ENCODE data around the gene PSMA7. TPM values are rescaled to one million over a fixed set of nuclear protein-coding genes. Genes with fewer than 3 reads are reported as not detected.

Gene PSMA7
- total and polyA plus RNA-seq, 2 of the 8 experiments (the other 6 are each of a cell fraction or from before 2014, with no cell fraction given), result 361 to 648 TPM

- H2BK120ac ChIP-seq (replicated peaks; ENCODE audit: low read depth, low read length), result no peak overlapping the region
- H3K79me2 ChIP-seq (ENCODE audit: control insufficient read depth in 1 of 2, insufficient read depth in 2 of 2, low read length in 2 of 2), result no peaks in the 10 kb centered on the region
- no peak overlapping the region for H3K4me2 ChIP-seq (ENCODE audit: insufficient read depth in 1 of 2, low read depth in 2 of 2, low read length in 2 of 2)
- ChIA-PET CTCF (ENCODE audit: partially characterized antibody) (interaction anchor here (0.6 to 1.2 kb wide), 5 partner anchors 10 to 754 kb away, joined by 3 to 4 read pairs (median 4); no protein-coding TSS in a partner anchor), POLR2A (ENCODE audit: partially characterized antibody) (interaction anchor here (0.6 to 1.6 kb wide), 7 partner anchors 8 to 53 kb away, joined by 3 to 7 read pairs (median 3); partner anchors contain the start of gene MTG2)
- H3K23ac ChIP-seq (ENCODE audit: insufficient read length), result no peak overlapping the region
- no peaks in the 10 kb centered on the region for H3K4me1 ChIP-seq (replicated peaks in 1 of 4; ENCODE audit: control insufficient read depth in 3 of 4, insufficient read depth in 4 of 4, low read length in 3 of 4)
- H3K9me3 ChIP-seq (ENCODE audit: insufficient read depth in 2 of 2, low read depth in 1 of 2, low read length in 1 of 2), result no peaks in the 10 kb centered on the region
- peaks cover 0 to 4% of the 10 kb centered on the region in 2 experiments for H4K20me1 ChIP-seq (replicated peaks in 1 of 2; ENCODE audit: control insufficient read depth in 1 of 2, insufficient read depth in 2 of 2, low read length in 2 of 2)
- DNase-seq (ENCODE audit: low read depth in 1 of 2, low spot score in 2 of 2) (no peak), FAIRE-seq (no peak)
- no peak overlapping the region for H2AFZ ChIP-seq (ENCODE audit: low read length)
- peaks cover 2 to 24% (median 14%) of the 10 kb centered on the region in 4 experiments; a peak in 6 of 8 replicates for H3K36me3 ChIP-seq (ENCODE audit: control insufficient read depth in 2 of 4, insufficient read depth in 4 of 4, low read length in 3 of 4)
- H3K4ac ChIP-seq (replicated peaks; ENCODE audit: insufficient read length, low read depth, low read length), result no peak overlapping the region
- H3K4me3 ChIP-seq (ENCODE audit: extremely low read depth in 1 of 4, insufficient read depth in 2 of 4, low read depth in 3 of 4, low read length in 4 of 4), result no peak overlapping the region
- no peak overlapping the region for H2BK20ac ChIP-seq (ENCODE audit: low read length)
- H3K79me1 ChIP-seq (ENCODE audit: low read depth, low read length), result no peaks in the 10 kb centered on the region
- TF ChIP-seq CTCF (IDR thresholded peaks at IDR 0.05; ENCODE audit: control extremely low read depth in 1 of 3, insufficient read depth in 1 of 3, low read depth in 1 of 3, low read length in 3 of 3), result peak in 1 of 3 experiments; percentile 0; a peak in 1 of 4 replicates
- TF ChIP-seq CEBPB (IDR thresholded peaks at IDR 0.05; ENCODE audit: low read depth, low read length), result no peak
- H2AK5ac ChIP-seq (ENCODE audit: low read depth, low read length), result no peak overlapping the region
- no peak overlapping the region for H3K18ac ChIP-seq (ENCODE audit: extremely low read depth, low read length)
- no peak overlapping the region for H3K27ac ChIP-seq (ENCODE audit: low read depth, low read length)
- 90% methylated on average over 26 of the region's 26 CpGs; no CpG with 5 or more reads in 1 of the 2 experiments for WGBS, 2 experiments (ENCODE audit: extremely low coverage in 1 of 2, insufficient coverage in 1 of 2, insufficient read length in 1 of 2, insufficient replicate concordance in 2 of 2, low coverage in 1 of 2, low lambda C conversion rate in 2 of 2, missing lambda C conversion rate in 1 of 2)
- no peak overlapping the region; the same call in 1 of the 2 replicates for H4K8ac ChIP-seq (ENCODE audit: extremely low read depth, insufficient read depth, low read length)
- H3K56ac ChIP-seq (replicated peaks; ENCODE audit: insufficient read length, low read depth, low read length), result no peak overlapping the region
- no peak overlapping the region for H4K91ac ChIP-seq (replicated peaks; ENCODE audit: insufficient read length, low read length)
- H2BK12ac ChIP-seq (ENCODE audit: low read depth, low read length), result no peak overlapping the region
- H3K14ac ChIP-seq (ENCODE audit: insufficient read length), result no peak overlapping the region
- no peak overlapping the region for H4K5ac ChIP-seq (ENCODE audit: insufficient read length, low read depth, low read length)
- no peak overlapping the region for H3K9ac ChIP-seq (replicated peaks in 1 of 4; ENCODE audit: extremely low read depth in 1 of 4, low read depth in 3 of 4, low read length in 3 of 4)
- no peak overlapping the region for H2BK5ac ChIP-seq (ENCODE audit: low read depth, low read length)
- no peaks in the 10 kb centered on the region for H3K23me2 ChIP-seq (ENCODE audit: low read depth, low read length)
- H2BK15ac ChIP-seq (ENCODE audit: low read length), result no peak overlapping the region
- H3K27me3 ChIP-seq (replicated peaks in 1 of 4; ENCODE audit: control insufficient read depth in 3 of 4, extremely low read depth in 1 of 4, insufficient read depth in 3 of 4, low read length in 3 of 4), result no peaks in the 10 kb centered on the region
These were observed 31.9 kb upstream of the PSMA7 start for GRCh38 chr20:62174870-62175624.
